Thyroid gland (tissue), 4 donors: ENCODE data around the gene ZNF669.

ENCODE experiments used
- POLR2A ChIP-seq, 2 donors: fragments of 450-650 bp; IDR thresholded peaks; one replicate each; pipeline ENCODE4 v1.6.1; 2017; ENCODE audit warnings: antibody characterized with exemption in 2 of 2, mild to moderate bottlenecking in 2 of 2, moderate library complexity in 1 of 2
- TF ChIP-seq, protein P1 (sequence below), 6 experiments: fragments of 200-600 bp in 3 of 6; fragments of 450-650 bp in 3 of 6; sonication (generic) in 3 of 6; IDR thresholded peaks; one replicate each; pipeline ENCODE4 v1.5.1; 2016 to 2019; ENCODE audit warnings: antibody characterized with exemption in 6 of 6, mild to moderate bottlenecking in 2 of 6, inconsistent platforms in 1 of 6, moderate library complexity in 1 of 6

GRCh38 chr1:247077876-247078257 is 26.3 kb downstream of the ZNF669 start:
- TF ChIP-seq, protein P1, sequence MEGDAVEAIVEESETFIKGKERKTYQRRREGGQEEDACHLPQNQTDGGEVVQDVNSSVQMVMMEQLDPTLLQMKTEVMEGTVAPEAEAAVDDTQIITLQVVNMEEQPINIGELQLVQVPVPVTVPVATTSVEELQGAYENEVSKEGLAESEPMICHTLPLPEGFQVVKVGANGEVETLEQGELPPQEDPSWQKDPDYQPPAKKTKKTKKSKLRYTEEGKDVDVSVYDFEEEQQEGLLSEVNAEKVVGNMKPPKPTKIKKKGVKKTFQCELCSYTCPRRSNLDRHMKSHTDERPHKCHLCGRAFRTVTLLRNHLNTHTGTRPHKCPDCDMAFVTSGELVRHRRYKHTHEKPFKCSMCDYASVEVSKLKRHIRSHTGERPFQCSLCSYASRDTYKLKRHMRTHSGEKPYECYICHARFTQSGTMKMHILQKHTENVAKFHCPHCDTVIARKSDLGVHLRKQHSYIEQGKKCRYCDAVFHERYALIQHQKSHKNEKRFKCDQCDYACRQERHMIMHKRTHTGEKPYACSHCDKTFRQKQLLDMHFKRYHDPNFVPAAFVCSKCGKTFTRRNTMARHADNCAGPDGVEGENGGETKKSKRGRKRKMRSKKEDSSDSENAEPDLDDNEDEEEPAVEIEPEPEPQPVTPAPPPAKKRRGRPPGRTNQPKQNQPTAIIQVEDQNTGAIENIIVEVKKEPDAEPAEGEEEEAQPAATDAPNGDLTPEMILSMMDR (IDR thresholded peaks at IDR 0.05) = no peak
- no peak for TF ChIP-seq POLR2A (IDR thresholded peaks at IDR 0.05)
